ENCODE measurements around the gene HSF2BP. TPM values are rescaled to one million over a fixed set of nuclear protein-coding genes. Genes with fewer than 3 reads are reported as not detected.
"Not testable (repeated sequence)": the region's sequence is repeated elsewhere in the genome, so short reads cannot be mapped to it uniquely, and the experiment has no call there.

The HSF2BP gene
- total RNA-seq, 4 donors from 2014 or later = 0.57 to 1.6 (median 0.59) TPM; not detected in 1

- Histone ChIP-seq H3K4me1 (peaks cover 16% of the 10 kb centered on the region), H3K36me3 (no peaks in the 10 kb centered on the region), H3K27ac (no peak overlapping the region), H3K27me3 (no peaks in the 10 kb centered on the region), H3K9me3 (no peaks in the 10 kb centered on the region), H3K4me3 (no peak overlapping the region)
- 51% methylated on average over 11 of the region's 12 CpGs for WGBS
- TF ChIP-seq POLR2AphosphoS5 (IDR thresholded peaks at IDR 0.05) (no peak), EP300 (IDR thresholded peaks at IDR 0.05) (no peak), POLR2A (IDR thresholded peaks at IDR 0.05) (no peak), CTCF (IDR thresholded peaks at IDR 0.05) (no peak)
- no peak for DNase-seq (ENCODE audit: low spot score in 2 of 2)
These were observed 43.4 kb upstream of the HSF2BP start for GRCh38 chr21:43702785-43703034.

DNA sequence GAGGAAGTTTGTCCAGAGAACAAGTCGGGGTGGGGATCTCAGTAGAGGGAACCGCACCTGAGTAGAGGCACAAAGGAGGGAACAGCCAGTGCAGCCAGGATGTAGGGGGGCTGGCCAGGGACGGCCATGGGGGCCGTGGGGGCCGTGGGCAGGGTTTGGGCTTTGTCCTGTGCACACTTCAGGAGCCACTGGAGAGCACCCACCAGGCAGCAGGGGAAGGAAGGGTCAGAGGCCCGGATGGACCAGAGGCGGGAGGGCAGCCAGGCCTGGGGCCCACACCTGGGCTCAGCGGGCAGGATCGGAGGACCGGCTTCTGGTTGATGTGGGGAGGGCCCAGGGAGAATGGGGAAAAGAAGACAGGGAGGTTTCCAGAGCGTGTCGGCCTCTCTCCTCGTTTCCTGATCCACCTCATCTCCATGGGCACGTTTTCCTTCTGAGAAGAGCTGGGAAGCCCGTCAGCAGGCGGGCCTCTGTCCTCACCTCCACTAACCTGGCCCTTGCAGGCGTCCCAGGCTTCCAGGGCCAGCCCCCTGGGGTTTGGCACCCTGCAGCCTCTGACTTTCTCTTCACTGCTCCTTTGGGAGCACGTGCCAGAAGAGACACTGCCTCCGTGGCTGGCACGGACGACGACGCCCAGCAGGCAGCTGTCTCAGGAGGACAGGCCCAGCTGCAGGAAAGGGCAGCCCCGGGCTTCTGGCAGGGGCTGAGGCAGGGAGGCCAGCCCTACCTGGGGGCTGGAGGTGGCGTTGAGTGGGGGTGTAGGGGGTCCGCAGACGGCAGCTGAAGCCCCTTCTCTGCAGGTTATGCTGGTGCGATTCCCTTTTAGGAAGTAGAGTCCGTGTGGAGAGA, 42.9 kb upstream of the HSF2BP start:
- Histone ChIP-seq H3K9me3 (no peaks in the 10 kb centered on the region), H3K4me1 (peaks cover 16% of the 10 kb centered on the region), H3K27ac (no peak overlapping the region), H3K36me3 (peaks cover under 1% of the 10 kb centered on the region), H3K27me3 (no peaks in the 10 kb centered on the region), H3K4me3 (no peak overlapping the region)
- TF ChIP-seq CTCF (IDR thresholded peaks at IDR 0.05) = no peak
- TF ChIP-seq POLR2A (IDR thresholded peaks at IDR 0.05) = no peak
- TF ChIP-seq EP300 (IDR thresholded peaks at IDR 0.05) = no peak
- TF ChIP-seq POLR2AphosphoS5 (IDR thresholded peaks at IDR 0.05) = no peak
- 79% methylated on average over 17 of the region's 29 CpGs for WGBS
- DNase-seq (ENCODE audit: low spot score in 2 of 2) = no peak

- H3K9me3 ChIP-seq = no peaks in the 10 kb centered on the region
- TF ChIP-seq CTCF (IDR thresholded peaks at IDR 0.05) = no peak
- TF ChIP-seq POLR2AphosphoS5 (IDR thresholded peaks at IDR 0.05) = no peak
- no peak for TF ChIP-seq EP300 (IDR thresholded peaks at IDR 0.05)
- TF ChIP-seq POLR2A (IDR thresholded peaks at IDR 0.05) = no peak
- WGBS = 65% methylated on average over 13 of the region's 13 CpGs
- H3K4me3 ChIP-seq = no peak overlapping the region
- DNase-seq (ENCODE audit: low spot score in 2 of 2) = no peak
- peaks cover 16% of the 10 kb centered on the region for H3K4me1 ChIP-seq
- H3K27me3 ChIP-seq = no peaks in the 10 kb centered on the region
- H3K27ac ChIP-seq = no peak overlapping the region
- peaks cover 19% of the 10 kb centered on the region for H3K36me3 ChIP-seq
These were observed 40.8 kb upstream of the HSF2BP start for GRCh38 chr21:43699933-43700599.

- peak in 1 of 2 donors; percentile 9 for DNase-seq (ENCODE audit: low spot score in 2 of 2)
- 92% methylated on average over 5 of the region's 5 CpGs for WGBS
- H3K9me3 ChIP-seq, H3K27me3 ChIP-seq, H3K27ac ChIP-seq, H3K4me3 ChIP-seq: not testable (repeated sequence)
- Histone ChIP-seq H3K36me3 (peaks cover 26% of the 10 kb centered on the region), H3K4me1 (peaks cover 16% of the 10 kb centered on the region)
These were observed 40.1 kb upstream of the HSF2BP start for GRCh38 chr21:43699492-43699777.

- TF ChIP-seq POLR2AphosphoS5 (IDR thresholded peaks at IDR 0.05) (no peak), POLR2A (IDR thresholded peaks at IDR 0.05) (no peak), CTCF (IDR thresholded peaks at IDR 0.05) (no peak), EP300 (IDR thresholded peaks at IDR 0.05) (no peak)
- Histone ChIP-seq H3K27me3 (no peaks in the 10 kb centered on the region), H3K9me3 (no peaks in the 10 kb centered on the region), H3K27ac (no peak overlapping the region), H3K36me3 (peaks cover 40% of the 10 kb centered on the region), H3K4me1 (peaks cover 7% of the 10 kb centered on the region), H3K4me3 (no peak overlapping the region)
- 86% methylated on average over 11 of the region's 11 CpGs for WGBS
- DNase-seq (ENCODE audit: low spot score in 2 of 2) = peak in 1 of 2 donors; percentile 28
These were observed 38.7 kb upstream of the HSF2BP start for GRCh38 chr21:43697758-43698643.

Measured in suprapubic skin (tissue), 4 donors.